Left lobe of liver (tissue), 2 donors: ENCODE results near the gene DCC. TPM values are rescaled to one million over a fixed set of nuclear protein-coding genes. Genes with fewer than 3 reads are reported as not detected.

Experiments
- ATAC-seq: fragments of 200-7000 bp; cut with Tn5 transposase; one replicate; pipeline ENCODE4 v1.9.1; 2020; ENCODE audit warnings: mild to moderate bottlenecking, moderate library complexity
- DNase-seq: peaks from one replicate; pipeline ENCODE4 v3.0.0-alpha.2; 2020; ENCODE audit warnings: low spot score
- total RNA-seq: library from RNA; stranded (reverse); gene quantifications from one replicate; pipeline ENCODE4 v1.2.1, GENCODE V29; 2021
- donor health status: DM: no; HTN: no; CAD: no; lungs with moderate emphysema.
- donor health status: DM: no; HTN: yes; CAD: no.

The DCC gene
- total RNA-seq, 1 donor from 2014 or later = not detected

DNA sequence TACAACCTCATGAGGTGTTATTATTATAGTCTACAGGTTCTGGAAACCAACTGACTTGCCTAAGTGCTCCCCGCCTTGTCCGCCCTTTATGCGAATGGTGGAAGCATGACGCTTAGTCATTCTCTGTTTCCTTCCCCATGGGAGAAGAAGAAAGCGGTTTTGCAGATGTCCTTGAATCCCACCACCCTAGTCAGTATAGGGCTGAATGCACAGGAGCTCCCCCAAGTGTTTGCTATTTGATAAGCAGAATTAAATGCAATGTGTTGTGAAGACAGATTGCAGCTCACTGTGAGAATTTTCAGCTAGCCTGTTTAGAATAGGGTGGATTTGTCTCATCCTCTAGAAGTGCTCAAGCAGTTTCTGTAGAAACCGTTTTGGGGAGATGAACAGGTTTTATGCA lies 652.0 kb downstream of the DCC start:
- DNase-seq (no peak), ATAC-seq (peak; percentile 50)

DNA sequence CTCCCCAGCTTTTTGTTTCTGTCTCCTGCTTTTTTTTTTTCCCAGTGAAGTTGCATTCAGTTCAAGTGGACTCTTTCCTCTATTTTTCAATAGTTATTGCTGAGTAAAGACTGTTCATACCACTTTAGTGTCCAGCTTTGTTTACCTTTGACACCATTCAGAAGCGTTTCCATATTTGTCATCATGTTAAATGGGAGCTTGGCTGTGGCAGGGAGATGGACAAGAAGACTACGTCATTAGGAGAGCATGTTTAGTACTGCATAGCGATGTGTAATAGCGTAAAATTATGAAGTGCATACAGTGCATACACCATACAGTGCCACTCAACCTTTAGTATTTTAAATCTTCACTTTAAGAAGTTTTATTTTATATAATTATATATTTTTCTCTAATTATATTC lies 655.9 kb downstream of the DCC start:
- no peak for ATAC-seq
- no peak for DNase-seq

DNA sequence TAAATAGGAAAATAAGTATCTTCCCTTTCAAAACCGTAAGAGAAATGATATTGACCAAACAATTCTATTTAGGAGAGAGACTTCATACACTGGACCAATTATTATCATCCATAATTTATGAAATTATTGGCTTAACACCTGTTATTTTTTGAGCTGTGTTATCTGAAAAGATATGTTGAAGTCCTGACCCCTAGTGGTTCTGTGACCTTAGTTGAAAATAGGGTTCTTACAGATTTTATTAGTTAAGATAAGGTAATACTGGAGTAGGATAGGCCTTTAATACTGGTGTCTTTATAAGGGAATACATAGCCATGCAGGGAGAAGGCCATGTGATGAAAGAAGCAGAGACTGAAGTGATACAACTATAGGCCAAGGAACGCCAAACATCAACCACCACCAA lies 659.6 kb downstream of the DCC start:
- DNase-seq (no peak), ATAC-seq (no peak)

GRCh38 chr18:53004798-53005197 lies 664.8 kb downstream of the DCC start:
- DNase-seq (no peak), ATAC-seq (no peak)

GRCh38 chr18:53018791-53019190 lies 678.8 kb downstream of the DCC start:
- ATAC-seq (no peak), DNase-seq (no peak)

DNA sequence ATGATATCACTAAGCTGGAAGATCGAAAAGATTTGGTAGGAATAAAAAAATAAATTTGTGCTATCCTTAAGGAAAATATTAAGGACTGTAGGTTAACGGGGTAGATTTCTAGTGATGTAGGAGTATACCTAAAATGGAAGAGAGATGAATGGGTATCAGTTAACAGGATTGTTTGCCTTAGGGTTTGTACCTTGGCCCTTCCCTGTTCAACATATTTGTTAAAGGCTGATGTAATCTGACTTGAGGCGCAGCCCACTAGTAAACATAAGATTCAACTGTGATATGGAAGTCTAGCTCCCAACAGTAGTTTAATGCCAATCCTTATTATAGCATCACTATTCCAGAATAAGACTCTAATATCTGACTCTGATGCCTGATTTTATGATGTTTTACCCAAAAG lies 685.2 kb downstream of the DCC start:
- DNase-seq (no peak), ATAC-seq (peak; percentile 82)

DNA sequence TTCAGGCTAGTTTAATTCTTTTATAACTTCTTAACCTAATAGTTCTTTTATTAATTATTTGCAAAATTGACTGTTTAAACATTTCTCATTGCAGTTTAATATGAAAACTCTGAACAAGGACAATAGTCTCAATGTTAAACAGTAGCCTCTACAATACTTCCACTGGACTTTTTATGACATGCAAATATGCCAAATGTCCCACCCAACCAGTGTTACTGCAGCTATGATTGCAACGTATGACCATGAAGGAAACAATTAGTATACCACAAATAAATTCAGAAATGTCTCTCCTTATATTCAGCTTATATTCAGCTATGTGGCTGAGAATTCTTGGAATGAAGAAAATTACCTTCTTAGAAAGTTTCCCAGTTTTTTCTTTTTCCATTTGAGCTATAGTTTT lies 688.6 kb downstream of the DCC start:
- ATAC-seq (no peak), DNase-seq (no peak)

GRCh38 chr18:53033128-53033527 lies 693.1 kb downstream of the DCC start:
- DNase-seq = no peak
- ATAC-seq = no peak

DNA sequence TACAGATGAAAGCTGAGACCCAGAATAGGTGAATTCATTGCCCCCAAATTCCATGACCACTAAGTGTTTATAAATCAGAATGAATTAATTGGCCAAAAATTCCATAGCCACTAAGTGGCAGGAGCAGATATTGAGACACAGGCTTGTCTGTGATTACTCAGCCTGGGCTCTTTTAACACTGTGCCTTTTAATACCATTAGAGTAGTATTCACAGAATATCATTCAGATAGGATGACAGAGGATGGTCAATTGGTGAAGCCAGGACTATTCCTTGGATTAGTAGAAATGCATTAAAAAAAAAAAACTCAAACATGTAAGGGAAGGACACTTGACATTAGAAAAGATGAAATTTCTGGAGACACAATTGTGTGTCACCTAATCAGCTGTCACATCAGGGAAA lies 698.6 kb downstream of the DCC start:
- ATAC-seq = no peak
- DNase-seq = no peak

- DNase-seq (no peak), ATAC-seq (no peak)
These were observed 700.3 kb downstream of the DCC start for GRCh38 chr18:53040286-53040685.

DNA sequence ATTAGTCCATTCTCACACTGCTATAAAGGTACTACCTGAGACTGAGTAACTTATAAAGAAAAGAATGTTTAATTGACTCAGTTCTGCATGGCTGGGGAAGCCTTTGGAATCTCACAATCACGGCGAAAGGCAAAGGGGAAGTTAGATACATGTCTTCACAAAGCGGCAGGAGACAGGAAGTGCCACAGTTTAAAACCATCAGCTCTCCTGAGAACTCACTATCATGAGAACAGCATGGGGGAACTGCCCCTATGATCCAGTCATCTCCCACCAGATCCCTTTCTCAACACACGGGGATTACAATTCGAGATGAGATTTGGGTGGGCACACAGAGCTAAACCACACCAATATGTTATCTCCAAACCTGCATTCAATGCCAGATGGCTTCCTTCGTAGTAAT lies 716.1 kb downstream of the DCC start:
- no peak for DNase-seq
- no peak for ATAC-seq

GRCh38 chr18:53070788-53071187 lies 730.8 kb downstream of the DCC start:
- ATAC-seq (no peak), DNase-seq (no peak)

DNA sequence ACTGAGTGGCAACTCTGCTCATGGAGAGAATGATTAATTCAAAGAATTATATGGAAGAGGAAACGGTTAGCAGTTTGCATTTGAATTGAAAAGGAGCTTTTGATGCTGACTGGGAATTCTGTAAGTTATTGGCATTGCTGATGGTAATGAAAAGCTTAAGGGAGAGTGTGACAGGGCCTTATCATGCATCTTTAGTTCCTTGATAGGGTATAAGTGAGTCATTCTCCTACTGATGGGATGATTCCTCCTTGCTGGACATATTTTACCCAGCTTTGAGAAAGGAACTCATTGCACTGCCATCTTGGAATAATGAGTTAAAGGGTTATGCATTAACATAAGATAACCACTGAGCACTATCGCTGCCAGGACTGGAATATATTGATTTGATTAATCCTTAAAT lies 740.7 kb downstream of the DCC start:
- ATAC-seq (no peak), DNase-seq (no peak)

DNA sequence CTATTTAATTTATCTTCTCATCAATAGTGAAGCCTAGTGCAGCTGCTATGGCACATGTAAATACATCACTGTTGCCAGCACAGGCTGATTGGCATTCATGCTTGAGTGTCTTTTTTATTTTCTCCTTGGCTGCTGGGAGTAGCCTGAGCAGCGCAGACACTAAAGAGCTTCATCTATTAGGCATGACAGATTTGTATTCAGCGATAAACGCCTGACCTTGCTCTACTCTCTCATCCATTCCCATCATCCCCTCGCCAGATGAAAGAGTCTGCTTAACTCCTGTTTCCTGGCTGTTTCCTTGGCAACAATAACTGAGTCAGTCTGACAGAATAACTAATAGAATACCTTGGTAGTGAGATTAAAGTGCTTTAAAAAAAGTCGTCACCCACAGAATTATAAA lies 753.6 kb downstream of the DCC start:
- ATAC-seq = no peak
- no peak for DNase-seq

DNA sequence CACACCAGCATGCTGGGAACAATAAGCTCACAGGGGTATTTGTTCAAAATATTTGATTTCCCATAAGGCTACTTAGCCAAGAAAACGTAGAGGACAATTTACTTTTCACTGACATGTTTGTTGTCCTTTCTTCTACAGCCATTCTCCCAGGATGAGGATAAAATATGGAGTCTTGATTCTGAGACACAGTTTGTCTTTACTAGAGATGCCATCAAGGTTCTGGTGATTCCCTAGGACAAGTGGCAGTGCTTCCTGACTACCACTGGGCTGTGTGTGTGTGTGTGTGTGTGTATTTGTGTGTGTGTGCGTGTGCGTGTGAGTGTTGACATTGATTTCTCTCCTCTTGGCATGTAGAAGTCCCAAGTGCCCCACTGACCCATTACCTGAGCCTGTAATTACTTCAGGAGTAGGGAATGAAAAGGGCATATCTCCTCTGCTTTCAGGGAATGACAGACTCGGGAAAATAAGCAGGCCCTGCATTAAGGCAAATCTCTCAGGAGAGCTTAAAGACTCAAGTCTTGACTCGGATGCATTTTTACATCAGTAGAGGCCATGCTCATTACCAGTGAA lies 761.6 kb downstream of the DCC start:
- no peak for DNase-seq
- no peak for ATAC-seq

DNA sequence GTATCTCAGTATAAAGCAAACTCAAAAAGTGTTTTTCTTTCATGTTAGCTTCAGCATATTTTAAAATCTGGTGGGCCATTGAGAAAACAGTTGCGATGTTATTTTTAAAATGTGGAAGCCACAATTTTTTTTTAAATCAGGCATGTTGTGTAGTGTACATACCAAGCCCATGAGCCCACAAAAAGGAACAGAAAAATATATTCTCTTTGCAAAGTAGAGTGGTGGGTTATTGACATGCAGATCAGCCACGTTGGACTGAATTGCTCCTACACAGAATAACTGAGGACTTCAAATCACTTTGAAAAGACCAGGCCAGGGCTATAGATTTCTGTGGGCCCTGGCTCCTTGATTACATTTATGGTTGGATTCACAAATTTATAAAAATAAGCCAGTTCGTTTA lies 774.4 kb downstream of the DCC start:
- ATAC-seq = no peak
- no peak for DNase-seq

GRCh38 chr18:53115876-53116585 lies 776.0 kb downstream of the DCC start:
- no peak for ATAC-seq
- DNase-seq = no peak

- DNase-seq = no peak
- ATAC-seq = no peak
These were observed 777.9 kb downstream of the DCC start for GRCh38 chr18:53117851-53118250.

DNA sequence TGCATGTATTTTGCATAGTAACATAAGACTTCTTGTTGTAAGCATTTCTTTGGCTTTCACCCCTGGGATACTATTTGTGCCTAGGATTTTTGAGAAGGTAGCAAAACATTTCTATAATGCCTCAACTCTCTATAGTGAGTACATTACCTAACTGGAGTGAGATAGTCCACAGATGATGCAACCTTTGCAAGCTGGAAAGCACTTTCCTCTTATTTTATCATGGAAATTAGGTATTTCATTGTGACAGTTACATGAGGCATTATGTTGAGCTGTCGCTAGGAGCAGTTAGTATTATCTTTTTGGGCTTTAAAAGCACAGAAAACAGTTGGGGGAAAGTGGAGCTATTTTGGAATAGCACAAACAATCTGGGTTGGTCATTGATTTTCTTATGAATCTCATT lies 786.2 kb downstream of the DCC start:
- no peak for ATAC-seq

DNA sequence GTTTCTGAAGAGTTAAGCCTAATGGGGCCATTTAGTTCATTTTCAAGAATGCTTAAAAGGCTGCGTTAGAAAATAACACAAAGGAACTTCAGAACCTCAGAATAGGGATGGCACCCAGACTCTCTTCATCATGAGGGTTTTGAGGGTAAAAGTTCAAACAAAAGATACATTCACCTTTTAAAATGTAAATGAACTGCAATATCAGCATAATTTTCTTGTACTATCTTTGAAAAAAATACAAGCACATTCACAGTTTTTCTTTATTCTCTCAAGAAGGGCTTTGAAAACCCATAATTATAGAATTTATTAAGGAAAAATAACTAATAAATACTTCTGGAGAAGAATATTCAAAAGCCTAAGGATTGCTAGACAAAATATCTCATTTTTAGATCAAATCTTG lies 791.0 kb downstream of the DCC start:
- ATAC-seq (no peak), DNase-seq (no peak)

More for the DNA sequence above, 786.2 kb downstream of the DCC start:
- no peak for DNase-seq

GRCh38 chr18:53134711-53135110 lies 794.7 kb downstream of the DCC start:
- DNase-seq (no peak), ATAC-seq (no peak)

GRCh38 chr18:53135654-53136053 lies 795.7 kb downstream of the DCC start:
- ATAC-seq = no peak
- DNase-seq = no peak
